Measurements from ENCODE around the gene TMTC1.

GRCh38 chr12:29733060-29733459 is 50.7 kb downstream of the TMTC1 start:
- TF ChIP-seq CTCF (IDR thresholded peaks at IDR 0.05; ENCODE audit: low read length): no peak
- no peak for TF ChIP-seq EZH2 (IDR thresholded peaks at IDR 0.05; ENCODE audit: borderline replicate concordance, low read length)

All from OCI-LY1 (cell line).